GM13976 (cell line): ENCODE measurements around the gene GPT2.

Experiments
- DNase-seq: peaks from one replicate; pipeline ENCODE4 v3.0.0; 2012; ENCODE audit warnings: low spot score
- in situ Hi-C: fragments of 300-500 bp; cut with MboI; formaldehyde crosslinking; loops from one replicate; pipeline ENCODE4 v1.12.0; 2022; ENCODE audit warnings: low sequenced_read_pairs, mixed read lengths, inconsistent platforms; ENCODE audit not compliant: unreplicated experiment
- TF ChIP-seq, protein P1 (sequence below): IDR thresholded peaks from 2 replicates; pipeline ENCODE4 v1.5.1; 2012; ENCODE audit warnings: borderline replicate concordance, mild to moderate bottlenecking; ENCODE audit not compliant: insufficient read depth; ENCODE audit errors: extremely low read depth, missing control alignments, control extremely low read depth

GPT2 gene

DNA sequence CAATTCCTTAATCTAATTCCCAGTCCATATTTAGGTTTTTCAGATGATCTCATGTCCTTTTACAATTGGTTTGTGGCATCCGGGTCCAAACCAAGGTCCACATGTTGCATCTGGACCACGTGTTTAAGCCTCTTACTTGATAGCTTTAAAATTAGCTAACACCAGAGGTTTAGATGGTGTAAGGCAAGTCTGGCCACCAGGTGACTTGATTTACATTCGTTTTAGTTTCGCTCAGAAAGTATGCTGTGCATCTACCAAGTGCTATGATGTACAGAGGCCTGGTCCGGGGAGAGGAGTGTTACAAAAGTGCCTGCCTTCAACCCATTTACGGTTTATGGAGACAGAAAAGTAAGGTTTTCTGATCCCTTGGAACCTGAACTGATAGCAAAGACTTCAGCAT, 90.2 kb downstream of the GPT2 start:
- in situ Hi-C loops = loop anchor here (25.0 kb wide), 1 partner anchor 163 kb away; the partner anchor contains the start of gene NETO2
- peak; percentile 65 for DNase-seq
- TF ChIP-seq, protein P1, sequence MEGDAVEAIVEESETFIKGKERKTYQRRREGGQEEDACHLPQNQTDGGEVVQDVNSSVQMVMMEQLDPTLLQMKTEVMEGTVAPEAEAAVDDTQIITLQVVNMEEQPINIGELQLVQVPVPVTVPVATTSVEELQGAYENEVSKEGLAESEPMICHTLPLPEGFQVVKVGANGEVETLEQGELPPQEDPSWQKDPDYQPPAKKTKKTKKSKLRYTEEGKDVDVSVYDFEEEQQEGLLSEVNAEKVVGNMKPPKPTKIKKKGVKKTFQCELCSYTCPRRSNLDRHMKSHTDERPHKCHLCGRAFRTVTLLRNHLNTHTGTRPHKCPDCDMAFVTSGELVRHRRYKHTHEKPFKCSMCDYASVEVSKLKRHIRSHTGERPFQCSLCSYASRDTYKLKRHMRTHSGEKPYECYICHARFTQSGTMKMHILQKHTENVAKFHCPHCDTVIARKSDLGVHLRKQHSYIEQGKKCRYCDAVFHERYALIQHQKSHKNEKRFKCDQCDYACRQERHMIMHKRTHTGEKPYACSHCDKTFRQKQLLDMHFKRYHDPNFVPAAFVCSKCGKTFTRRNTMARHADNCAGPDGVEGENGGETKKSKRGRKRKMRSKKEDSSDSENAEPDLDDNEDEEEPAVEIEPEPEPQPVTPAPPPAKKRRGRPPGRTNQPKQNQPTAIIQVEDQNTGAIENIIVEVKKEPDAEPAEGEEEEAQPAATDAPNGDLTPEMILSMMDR = no peak

DNA sequence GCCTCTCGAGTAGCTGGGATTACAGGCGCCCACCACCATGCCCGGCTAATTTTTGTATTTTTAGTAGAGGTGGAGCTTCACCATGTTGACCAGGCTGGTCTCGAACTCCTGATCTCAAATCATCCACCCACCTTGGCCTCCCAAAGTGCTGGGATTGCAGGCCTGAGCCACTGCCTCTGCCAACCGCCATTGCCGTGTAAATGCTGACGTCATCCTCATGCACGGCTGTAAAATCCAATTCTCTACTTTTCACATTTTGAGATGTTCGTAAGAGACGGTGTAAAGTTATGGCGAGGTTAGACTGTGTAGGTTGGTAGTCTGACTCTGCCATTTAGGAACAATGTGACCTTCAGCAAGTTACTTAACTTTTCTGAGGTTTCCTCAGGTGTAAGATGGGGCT, 91.0 kb downstream of the GPT2 start:
- in situ Hi-C loops = no loop called here
- DNase-seq = no peak
- TF ChIP-seq, protein P1 = no peak

DNA sequence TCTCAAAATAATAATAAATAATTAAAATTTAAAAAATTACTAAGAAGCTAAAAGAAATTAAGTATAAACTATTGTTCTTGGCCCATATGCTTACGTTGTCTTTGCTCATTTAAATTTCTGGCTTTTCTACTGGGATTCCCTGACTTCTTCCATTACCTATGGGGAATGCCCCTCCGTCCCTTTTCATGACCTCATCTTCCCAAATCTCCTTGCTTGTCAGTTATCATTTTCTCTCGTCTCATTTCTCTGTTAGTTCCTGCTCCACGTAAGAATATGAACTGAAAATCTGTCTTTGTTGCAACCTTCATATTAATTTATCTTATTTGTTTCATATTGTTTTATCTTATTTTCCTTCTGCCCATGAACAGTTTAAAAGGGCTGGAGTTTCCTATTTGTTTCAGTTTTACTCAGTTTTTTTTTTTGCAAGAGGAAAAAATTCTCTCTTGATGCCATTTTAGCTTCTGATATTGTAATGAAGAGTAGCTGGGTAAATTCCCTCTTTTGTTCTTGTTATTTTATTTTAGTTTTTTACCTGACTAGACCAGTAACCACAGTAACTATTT, 91.8 kb downstream of the GPT2 start:
- in situ Hi-C loops = no loop called here
- DNase-seq = no peak
- TF ChIP-seq, protein P1 = no peak

DNA sequence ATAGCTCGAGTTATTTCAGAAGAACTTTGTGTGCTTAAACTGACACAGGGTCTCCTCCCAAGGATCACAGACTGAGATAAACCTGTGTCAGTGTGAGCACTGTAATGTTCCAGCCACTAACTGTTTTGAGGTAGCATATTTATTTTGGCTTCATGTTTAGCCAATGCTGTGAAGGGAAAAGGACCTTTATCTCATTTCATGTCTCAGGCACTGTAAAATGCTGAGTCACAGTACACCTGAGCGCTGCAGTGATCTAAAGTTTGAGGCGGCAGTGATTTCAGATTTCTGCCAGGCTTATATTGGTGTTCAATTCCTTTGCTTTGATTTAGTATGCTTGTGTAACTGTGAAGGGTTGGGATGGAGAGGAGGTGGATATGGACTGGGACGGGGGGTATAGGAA, 92.4 kb downstream of the GPT2 start:
- in situ Hi-C loops = no loop called here
- TF ChIP-seq, protein P1 = no peak
- DNase-seq = no peak
